SJSA1 (cell line): ENCODE results near the gene GALR3. TPM values are rescaled to one million over a fixed set of nuclear protein-coding genes. Genes with fewer than 3 reads are reported as not detected.

Source experiments
- DNase-seq, 2 experiments: peaks; one replicate each; pipeline ENCODE4 v3.0.0-alpha.2; 2015 to 2020; ENCODE audit warnings: low spot score in 2 of 2, low read depth in 1 of 2
- H3K27ac ChIP-seq: fragments of 250-450 bp; sonication (Bioruptor Pico); 2 replicates; pipeline ENCODE4 v1.5.1; 2020; ENCODE audit warnings: mild to moderate bottlenecking, moderate library complexity
- H3K27me3 ChIP-seq: fragments of 250-450 bp; sonication (Bioruptor Pico); replicated peaks from 2 replicates; pipeline ENCODE4 v1.5.1; 2020; ENCODE audit warnings: mild to moderate bottlenecking, moderate library complexity
- H3K36me3 ChIP-seq: fragments of 250-450 bp; sonication (Bioruptor Pico); 2 replicates; pipeline ENCODE4 v1.5.1; 2020; ENCODE audit warnings: mild to moderate bottlenecking
- H3K4me1 ChIP-seq: fragments of 250-450 bp; sonication (Bioruptor Pico); replicated peaks from 2 replicates; pipeline ENCODE4 v1.6.1; 2021; ENCODE audit warnings: mild to moderate bottlenecking
- H3K4me3 ChIP-seq: fragments of 250-450 bp; sonication (Bioruptor Pico); 2 replicates; pipeline ENCODE4 v1.5.1; 2020; ENCODE audit warnings: mild to moderate bottlenecking
- H3K9me3 ChIP-seq: fragments of 250-450 bp; sonication (Bioruptor Pico); replicated peaks from 2 replicates; pipeline ENCODE4 v1.5.1; 2020; ENCODE audit warnings: mild to moderate bottlenecking
- total RNA-seq: library from RNA; depleted of rRNA; stranded (reverse); fragments of >200 nt; shearing (Covaris generic); gene quantifications from 2 replicates; pipeline ENCODE4 v1.2.3, GENCODE V29; 2014

The GALR3 gene
- total RNA-seq, 1 experiment from 2014 or later = not detected

- Histone ChIP-seq H3K4me1 (peaks cover 46% of the 10 kb centered on the region), H3K36me3 (no peaks in the 10 kb centered on the region), H3K27ac (no peak overlapping the region), H3K27me3 (peaks cover 5% of the 10 kb centered on the region; the same call in 1 of the 2 replicates), H3K4me3 (peak overlapping the region; percentile 56), H3K9me3 (no peaks in the 10 kb centered on the region)
- DNase-seq = no peak
These were observed 16.5 kb upstream of the GALR3 start for GRCh38 chr22:37806409-37807333.

DNA sequence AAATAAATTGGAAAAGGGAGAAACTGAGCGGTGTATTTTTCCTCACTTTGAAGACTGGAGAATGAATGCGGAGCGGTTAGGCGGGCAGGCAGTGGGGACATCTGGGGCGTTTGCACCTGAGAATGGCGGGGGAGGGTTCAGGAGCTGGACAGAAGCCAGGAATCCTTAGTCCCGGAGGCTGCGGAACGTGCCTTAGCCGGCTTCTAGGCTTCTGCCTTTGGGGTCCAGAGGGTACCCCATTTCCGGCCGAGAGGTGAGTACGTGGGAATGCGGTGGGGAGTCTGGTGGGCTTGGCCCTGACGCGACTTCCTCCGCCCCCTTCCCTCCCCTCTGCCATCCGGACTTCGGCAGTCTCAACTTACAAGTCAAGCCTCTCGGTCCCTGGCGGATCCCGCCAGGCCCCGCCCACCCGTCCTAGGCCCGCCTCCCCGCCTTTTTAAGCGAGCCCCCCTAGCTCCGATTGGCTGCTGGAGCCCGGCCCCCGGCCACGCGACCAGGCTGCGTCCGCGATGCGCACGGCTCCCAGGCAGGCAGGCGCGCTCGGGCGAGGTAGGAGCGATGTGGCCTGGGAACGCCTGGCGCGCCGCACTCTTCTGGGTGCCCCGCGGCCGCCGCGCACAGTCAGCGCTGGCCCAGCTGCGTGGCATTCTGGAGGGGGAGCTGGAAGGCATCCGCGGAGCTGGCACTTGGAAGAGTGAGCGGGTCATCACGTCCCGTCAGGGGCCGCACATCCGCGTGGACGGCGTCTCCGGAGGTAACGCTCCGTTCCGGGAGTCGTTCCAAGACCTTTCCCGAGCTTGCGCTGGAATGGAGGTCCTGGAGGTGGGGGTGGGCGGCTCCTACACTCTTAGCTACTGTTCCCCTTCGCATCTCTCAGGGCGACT lies 15.5 kb upstream of the GALR3 start, which contains the start of gene GCAT:
TSS of gene GCAT (plus strand) at position 525 of the 884 bp plus-strand sequence. CDS start at position 559, 34 bp downstream.
- Histone ChIP-seq H3K27me3 (no peaks in the 10 kb centered on the region), H3K27ac (no peak within 1 kb of the TSS), H3K9me3 (no peaks in the 10 kb centered on the region), H3K4me3 (peak within 1 kb of the TSS; percentile 56), H3K36me3 (peaks cover 2% of the 10 kb centered on the region), H3K4me1 (peaks cover 39% of the 10 kb centered on the region)
- peak; percentile 90 to 96 for DNase-seq

DNA sequence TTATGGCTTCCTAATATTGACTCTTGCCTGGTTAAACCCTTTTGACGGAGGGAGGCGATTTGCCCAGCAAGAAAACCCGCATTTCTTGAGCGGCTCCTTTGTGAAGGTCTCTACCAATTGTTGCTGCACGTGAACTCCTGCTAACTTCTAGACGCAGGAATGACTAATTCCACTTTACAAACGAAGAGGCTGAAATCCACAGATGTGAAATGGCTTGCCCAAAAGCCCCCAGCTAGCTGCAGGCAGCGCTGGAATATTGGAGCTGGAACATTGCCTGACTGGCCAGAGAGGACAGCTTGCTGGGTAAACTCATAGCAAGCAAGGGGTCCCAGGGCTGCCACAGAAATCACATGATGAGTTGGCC lies 14.9 kb upstream of the GALR3 start:
- peak overlapping the region; percentile 56 for H3K4me3 ChIP-seq
- peaks cover 37% of the 10 kb centered on the region for H3K4me1 ChIP-seq
- H3K36me3 ChIP-seq = peaks cover 7% of the 10 kb centered on the region
- no peaks in the 10 kb centered on the region for H3K9me3 ChIP-seq
- H3K27ac ChIP-seq = no peak overlapping the region
- DNase-seq = no peak
- H3K27me3 ChIP-seq = no peaks in the 10 kb centered on the region

DNA sequence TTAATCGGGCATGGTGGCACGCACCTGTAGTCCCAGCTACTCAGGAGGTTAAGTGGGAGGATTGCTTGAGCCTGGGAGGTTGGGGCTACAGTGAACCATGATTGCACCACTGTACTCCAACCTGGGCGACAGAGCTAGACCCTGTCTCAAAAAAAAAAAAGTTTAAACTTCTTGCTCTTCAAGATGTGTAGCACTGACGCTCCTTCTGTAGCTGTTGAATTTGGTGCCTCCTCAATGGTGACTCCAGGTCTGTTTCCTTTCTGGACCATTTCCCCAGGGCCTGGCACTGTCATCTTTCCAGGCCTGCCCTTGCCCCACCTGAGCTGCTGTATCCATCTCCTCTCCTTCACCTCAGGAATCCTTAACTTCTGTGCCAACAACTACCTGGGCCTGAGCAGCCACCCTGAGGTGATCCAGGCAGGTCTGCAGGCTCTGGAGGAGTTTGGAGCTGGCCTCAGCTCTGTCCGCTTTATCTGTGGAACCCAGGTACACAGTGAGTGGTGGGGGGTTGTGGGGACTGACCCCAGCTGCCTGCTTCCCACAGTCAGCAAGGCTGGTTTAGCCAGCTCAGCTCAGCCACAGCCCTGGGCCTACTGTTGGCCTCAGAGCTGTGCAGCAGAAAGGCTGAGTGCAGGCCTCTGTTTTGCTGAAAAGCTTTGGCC lies 13.4 kb upstream of the GALR3 start:
- no peak for DNase-seq
- Histone ChIP-seq H3K4me3 (no peak overlapping the region), H3K27ac (no peak overlapping the region), H3K9me3 (no peaks in the 10 kb centered on the region), H3K4me1 (peaks cover 30% of the 10 kb centered on the region), H3K27me3 (no peaks in the 10 kb centered on the region), H3K36me3 (peaks cover 21% of the 10 kb centered on the region)

GRCh38 chr22:37811867-37812266 lies 11.3 kb upstream of the GALR3 start:
- Histone ChIP-seq H3K27me3 (no peaks in the 10 kb centered on the region), H3K27ac (no peak overlapping the region), H3K4me3 (no peak overlapping the region), H3K36me3 (peaks cover 34% of the 10 kb centered on the region), H3K9me3 (no peaks in the 10 kb centered on the region), H3K4me1 (peaks cover 11% of the 10 kb centered on the region; the same call in 1 of the 2 replicates)
- no peak for DNase-seq

DNA sequence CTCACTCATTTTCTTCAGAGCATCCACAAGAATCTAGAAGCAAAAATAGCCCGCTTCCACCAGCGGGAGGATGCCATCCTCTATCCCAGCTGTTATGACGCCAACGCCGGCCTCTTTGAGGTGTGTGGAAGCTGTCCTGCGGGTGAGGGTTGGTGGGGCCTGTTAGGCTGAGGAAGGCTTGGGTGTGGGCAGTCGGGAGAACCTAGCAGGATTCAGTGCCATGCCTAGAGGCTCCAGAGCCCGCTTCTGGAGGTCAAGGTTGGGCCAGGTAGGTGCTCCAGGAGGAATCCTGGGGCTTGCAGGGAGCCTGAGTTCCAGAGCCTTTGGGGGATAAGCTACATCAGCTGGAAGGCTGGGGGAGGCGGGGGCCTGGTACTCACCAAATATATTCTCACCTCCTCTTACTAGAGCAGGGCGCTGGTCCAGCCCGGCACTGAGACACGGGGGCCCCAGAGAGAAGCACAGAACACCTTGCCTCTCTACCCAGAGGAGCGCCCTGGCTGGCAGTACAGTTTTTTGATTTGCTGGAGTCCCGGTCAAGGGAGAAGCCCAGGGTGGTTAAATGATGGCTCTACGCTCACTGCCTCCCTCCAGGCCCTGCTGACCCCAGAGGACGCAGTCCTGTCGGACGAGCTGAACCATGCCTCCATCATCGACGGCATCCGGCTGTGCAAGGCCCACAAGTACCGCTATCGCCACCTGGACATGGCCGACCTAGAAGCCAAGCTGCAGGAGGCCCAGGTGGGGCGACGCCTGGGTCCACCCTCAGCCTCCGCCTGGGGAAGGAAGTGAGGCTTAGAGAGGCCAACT lies 10.1 kb upstream of the GALR3 start:
- Histone ChIP-seq H3K36me3 (peaks cover 34% of the 10 kb centered on the region), H3K4me3 (no peak overlapping the region), H3K27ac (no peak overlapping the region), H3K9me3 (no peaks in the 10 kb centered on the region), H3K4me1 (peaks cover 13% of the 10 kb centered on the region), H3K27me3 (no peaks in the 10 kb centered on the region)
- DNase-seq = no peak

DNA sequence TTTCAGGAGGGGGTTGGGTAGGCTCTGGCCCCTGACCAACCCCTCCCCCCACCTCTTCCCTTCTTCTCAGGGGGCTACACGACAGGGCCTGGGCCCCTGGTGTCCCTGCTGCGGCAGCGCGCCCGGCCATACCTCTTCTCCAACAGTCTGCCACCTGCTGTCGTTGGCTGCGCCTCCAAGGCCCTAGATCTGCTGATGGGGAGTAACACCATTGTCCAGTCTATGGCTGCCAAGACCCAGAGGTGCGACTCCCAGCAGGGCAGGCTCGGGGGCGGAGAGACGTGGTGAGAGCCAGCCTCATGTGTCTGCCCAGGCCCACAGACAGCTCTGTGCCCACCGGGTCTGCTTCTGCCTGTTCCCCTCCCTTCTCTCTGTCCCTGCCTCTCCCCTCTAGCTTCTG lies 7.6 kb upstream of the GALR3 start:
- DNase-seq = no peak

GRCh38 chr22:37816543-37817180 lies 6.5 kb upstream of the GALR3 start:
- H3K9me3 ChIP-seq = peaks cover 7% of the 10 kb centered on the region; the same call in 1 of the 2 replicates
- H3K27me3 ChIP-seq = peaks cover 11% of the 10 kb centered on the region
- peaks cover 15% of the 10 kb centered on the region for H3K4me1 ChIP-seq
- H3K36me3 ChIP-seq = peaks cover 34% of the 10 kb centered on the region
- no peak overlapping the region for H3K4me3 ChIP-seq
- H3K27ac ChIP-seq = no peak overlapping the region
- DNase-seq = no peak

More for the DNA sequence above, 7.6 kb upstream of the GALR3 start:
- Histone ChIP-seq H3K36me3 (peaks cover 34% of the 10 kb centered on the region), H3K4me1 (peaks cover 15% of the 10 kb centered on the region), H3K27me3 (peaks cover 11% of the 10 kb centered on the region), H3K27ac (no peak overlapping the region), H3K4me3 (no peak overlapping the region), H3K9me3 (peaks cover 7% of the 10 kb centered on the region; the same call in 1 of the 2 replicates)

GRCh38 chr22:37817705-37818408 lies 5.3 kb upstream of the GALR3 start:
- H3K9me3 ChIP-seq = peaks cover 7% of the 10 kb centered on the region; the same call in 1 of the 2 replicates
- peaks cover 17% of the 10 kb centered on the region for H3K27me3 ChIP-seq
- no peak overlapping the region for H3K27ac ChIP-seq
- H3K4me3 ChIP-seq = no peak overlapping the region
- peaks cover 15% of the 10 kb centered on the region for H3K4me1 ChIP-seq
- DNase-seq = peak; percentile 79 to 81
- H3K36me3 ChIP-seq = peaks cover 30% of the 10 kb centered on the region

DNA sequence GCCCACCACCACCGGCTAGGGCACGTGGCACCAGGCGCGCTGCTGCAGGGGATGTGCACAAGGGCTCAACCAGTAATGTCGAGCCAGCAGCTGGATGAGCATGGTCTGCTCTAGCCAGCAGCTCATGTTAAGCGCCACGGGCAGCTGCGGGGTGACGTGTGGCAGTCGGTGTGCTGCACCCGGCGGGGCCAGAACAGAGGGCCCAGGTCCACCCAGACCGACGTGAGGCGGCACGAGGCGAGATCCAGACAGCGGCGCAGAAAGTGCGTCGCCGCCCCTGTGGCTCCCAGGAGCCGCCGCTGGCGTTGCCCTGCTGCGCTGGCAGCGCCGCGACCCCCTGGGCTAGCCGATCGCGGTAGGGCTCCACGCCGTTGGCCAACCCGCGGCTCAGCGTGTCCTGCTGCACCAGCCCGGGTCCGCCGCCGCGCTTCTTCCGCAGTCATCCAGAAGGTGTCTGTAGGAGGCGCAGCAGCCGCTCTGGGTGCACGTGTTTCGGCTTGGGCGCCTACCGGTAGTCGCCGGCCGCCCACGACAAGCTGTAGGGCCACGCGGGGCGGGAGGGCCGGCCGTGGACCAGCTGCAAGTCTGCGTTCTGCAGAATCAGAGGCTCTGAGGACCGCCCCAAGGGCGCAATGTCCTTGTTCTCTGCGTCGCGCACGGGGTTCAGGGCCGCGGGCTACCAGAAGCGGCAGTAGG lies 4.6 kb upstream of the GALR3 start:
- peaks cover 21% of the 10 kb centered on the region for H3K27me3 ChIP-seq
- DNase-seq = peak in 1 of 2 experiments; percentile 48
- H3K36me3 ChIP-seq = peaks cover 26% of the 10 kb centered on the region
- H3K9me3 ChIP-seq = peaks cover 7% of the 10 kb centered on the region; the same call in 1 of the 2 replicates
- peaks cover 15% of the 10 kb centered on the region for H3K4me1 ChIP-seq
- no peak overlapping the region for H3K27ac ChIP-seq
- no peak overlapping the region for H3K4me3 ChIP-seq

GRCh38 chr22:37819105-37819433 lies 4.1 kb upstream of the GALR3 start:
- DNase-seq = no peak
- peaks cover 21% of the 10 kb centered on the region for H3K36me3 ChIP-seq
- peaks cover 7% of the 10 kb centered on the region; the same call in 1 of the 2 replicates for H3K9me3 ChIP-seq
- peaks cover 24% of the 10 kb centered on the region for H3K27me3 ChIP-seq
- no peak overlapping the region for H3K27ac ChIP-seq
- peaks cover 15% of the 10 kb centered on the region for H3K4me1 ChIP-seq
- H3K4me3 ChIP-seq = no peak overlapping the region
